ENCODE measurements around the gene SOHLH1.

The SOHLH1 gene

DNA sequence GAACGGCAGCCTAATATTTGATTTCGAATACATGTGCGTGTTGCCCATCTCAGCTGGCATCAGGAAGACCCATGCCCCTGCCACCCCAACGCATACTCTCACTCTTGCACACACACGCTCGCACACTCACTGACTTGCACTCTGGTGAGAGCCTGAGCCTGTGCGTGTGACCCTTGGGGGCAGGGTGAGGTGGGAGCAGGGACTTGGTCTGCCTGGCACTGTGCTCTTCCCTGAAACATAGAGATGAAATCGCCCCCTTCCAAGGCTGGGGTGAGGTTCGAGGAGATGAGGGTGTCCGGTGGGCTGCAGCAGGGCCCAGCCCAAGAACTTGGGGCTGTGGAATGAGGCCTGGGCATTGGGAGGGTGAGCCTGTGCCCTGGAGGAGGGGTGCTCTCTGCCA is 35.0 kb downstream of the SOHLH1 start:
- no peak overlapping the region for H3K27ac ChIP-seq
- no peak for DNase-seq (ENCODE audit: low read depth, low spot score)

DNA sequence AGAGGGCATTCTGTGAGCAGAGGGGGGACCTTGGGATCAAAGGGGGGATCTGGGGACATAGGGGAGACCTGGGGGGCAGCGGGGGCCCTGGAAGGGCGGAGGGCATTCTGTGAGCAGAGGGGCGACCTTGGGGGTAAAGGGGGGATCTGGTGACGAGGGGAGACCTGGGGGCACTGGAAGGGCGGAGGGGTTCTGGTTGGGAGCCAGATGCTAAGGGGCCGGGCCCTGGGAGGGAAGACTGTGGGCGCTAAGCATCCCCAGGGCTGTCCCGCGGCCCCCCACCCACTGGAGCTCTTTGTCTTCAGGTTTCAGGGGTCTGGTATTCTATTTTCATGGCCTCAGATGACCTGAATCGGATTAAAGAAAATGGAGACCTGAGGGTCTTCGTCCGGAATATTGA is 35.4 kb downstream of the SOHLH1 start:
- no peak for DNase-seq (ENCODE audit: low read depth, low spot score)
- H3K27ac ChIP-seq, result no peak overlapping the region

DNA sequence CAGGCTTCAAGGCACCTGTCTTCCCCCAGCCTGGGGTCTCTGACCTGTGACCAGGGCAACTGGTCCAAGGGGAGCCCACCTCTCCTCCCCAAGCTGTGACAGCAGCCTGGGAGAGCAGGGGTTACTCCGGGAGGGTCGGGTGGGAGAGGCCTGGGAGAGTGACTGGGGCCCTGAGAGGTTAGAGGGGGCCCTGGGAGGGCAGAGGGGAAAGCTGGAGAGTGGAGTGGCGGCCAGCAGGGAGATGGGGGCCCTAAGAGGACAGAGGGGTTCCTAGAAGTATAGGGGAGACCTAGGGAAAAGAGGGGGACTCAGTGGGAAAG is 35.9 kb downstream of the SOHLH1 start:
- H3K27ac ChIP-seq, result no peak overlapping the region
- no peak for DNase-seq (ENCODE audit: low read depth, low spot score)

DNA sequence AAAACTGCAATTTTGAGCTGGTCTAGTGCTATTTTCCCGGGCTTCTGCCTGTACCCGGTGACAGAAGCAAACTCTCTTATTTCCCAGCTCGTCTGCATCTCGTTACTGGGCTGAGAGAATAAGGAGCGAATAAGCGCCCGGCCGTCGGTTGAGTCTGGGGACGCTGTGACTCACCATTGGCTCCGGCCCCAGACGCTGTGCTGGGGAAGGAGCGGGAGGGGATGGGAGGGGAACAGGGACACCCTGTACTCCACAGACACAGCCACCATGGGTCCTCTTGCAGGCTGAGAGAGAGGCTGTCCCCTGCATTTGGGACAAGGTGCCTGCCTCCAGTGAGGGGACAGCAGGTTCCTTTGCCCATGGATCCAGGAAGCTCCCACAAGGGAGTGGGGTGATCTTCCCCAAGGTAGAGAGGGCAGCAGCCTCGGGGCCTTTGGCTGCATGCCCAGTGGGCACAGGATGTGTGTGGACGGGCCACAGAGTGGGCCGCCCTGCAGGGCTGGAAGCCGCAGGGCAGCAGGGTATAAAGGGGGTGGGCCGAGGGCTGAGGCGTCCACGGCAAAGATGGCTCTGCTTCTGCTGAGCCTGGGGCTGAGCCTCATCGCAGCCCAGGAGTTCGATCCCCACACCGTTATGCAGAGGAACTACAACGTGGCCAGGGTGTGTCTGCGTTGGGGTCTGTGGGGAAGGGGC is 36.4 kb downstream of the SOHLH1 start, which contains the start of gene LCN9:
TSS of gene LCN9 (plus strand) at position 552 of the 693 bp plus-strand sequence. CDS start at position 565, 13 bp downstream.
- H3K27ac ChIP-seq, result no peak within 1 kb of the TSS
- no peak for DNase-seq (ENCODE audit: low read depth, low spot score)

DNA sequence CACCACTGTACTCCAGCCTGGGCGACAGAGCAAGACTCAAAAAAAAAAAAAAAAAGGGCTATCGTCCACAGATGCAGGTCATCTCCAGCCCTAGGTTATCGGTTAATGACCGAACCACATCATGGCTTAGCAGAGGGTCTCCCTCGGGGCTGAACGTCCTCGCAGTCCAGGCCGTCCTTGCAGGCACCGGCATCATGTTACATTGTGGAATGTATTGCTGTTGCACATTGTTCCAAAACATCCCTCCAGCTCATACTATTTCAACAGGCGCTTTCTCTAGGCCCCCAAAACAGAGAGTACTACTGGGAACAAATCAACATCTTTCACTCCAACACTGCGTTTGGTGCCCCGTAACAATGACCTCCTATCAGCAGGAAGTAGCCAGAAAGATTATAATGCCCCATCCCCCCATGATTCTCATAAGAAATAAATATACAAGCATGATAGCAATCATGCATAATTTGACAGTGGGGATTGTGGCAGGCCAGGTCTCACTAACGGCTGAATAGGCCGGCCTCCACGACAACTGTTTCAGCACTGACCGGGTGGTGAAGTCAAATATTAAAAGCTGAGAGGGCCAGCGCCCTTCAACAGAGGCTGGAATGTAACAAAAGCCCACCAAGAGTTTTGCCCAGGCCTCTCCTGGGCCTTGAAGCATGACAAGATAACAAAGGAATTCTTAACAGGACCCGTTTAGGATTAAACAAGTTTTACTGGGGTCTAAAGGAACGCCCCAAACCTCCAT is 37.3 kb downstream of the SOHLH1 start:
- no peak overlapping the region for H3K27ac ChIP-seq
- no peak for DNase-seq (ENCODE audit: low read depth, low spot score)

DNA sequence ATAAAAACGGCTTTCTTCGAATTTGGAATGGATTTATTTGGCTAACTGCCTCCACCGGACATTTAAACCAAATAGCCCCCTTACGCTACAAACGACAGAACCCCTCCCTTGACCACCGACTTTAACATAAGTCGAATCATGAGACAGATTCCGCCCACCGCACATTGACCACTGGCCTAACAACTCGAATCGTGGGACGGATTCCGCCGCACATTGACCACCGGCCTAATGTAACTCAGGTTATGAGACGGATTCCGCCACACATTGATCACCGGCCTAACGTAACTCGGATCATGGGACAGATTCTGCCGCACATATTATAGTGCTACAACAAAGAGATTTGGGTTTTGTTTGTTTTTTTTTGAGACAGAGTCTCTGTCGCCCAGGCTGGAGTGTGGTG is 38.9 kb downstream of the SOHLH1 start:
- DNase-seq (ENCODE audit: low read depth, low spot score), result no peak
- H3K27ac ChIP-seq, result no peak overlapping the region

DNA sequence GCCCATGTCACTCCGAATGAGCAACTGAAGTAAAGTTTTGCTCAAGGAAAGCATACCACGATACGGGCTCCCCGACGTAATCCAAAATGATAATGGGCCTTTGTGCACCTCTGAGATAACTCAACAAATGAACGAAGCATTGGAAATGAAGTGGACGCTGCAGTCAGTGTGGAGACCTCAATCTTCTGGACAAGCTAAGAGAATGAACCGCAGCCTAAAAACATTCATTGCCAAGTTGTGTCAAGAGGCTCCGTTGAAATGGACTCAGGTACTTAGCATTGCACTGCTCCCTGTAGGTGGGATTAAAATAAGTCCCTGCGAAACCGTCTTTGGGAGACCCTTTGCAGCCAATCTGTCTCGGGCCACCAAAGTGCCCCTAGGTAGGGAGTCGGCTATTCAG is 40.0 kb downstream of the SOHLH1 start:
- DNase-seq (ENCODE audit: low read depth, low spot score), result no peak
- no peak overlapping the region for H3K27ac ChIP-seq

GRCh38 chr9:135657416-135657815 is 41.9 kb downstream of the SOHLH1 start:
- DNase-seq (ENCODE audit: low read depth, low spot score), result no peak
- no peak overlapping the region for H3K27ac ChIP-seq

DNA sequence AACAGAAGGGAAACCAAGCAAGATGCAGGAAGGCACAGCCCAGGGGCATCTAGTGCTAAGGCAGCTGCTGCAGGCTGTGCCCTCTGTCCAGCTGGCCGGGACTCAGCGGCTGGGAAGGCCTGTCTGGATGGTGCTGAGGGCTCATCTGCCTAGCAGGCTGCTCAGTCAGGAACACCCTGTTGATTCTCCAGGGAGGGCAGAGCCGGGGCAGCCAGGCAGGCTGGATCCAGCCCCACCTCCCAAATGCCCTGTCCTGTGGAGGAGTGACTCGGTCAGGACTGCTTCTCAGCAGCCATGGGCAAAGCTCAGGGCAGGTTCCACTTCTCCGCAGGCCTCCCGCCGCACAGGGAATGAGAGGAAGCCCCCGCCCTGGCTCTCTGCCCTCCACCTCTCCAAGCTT is 44.0 kb downstream of the SOHLH1 start:
- no peak for DNase-seq (ENCODE audit: low read depth, low spot score)
- no peak overlapping the region for H3K27ac ChIP-seq

DNA sequence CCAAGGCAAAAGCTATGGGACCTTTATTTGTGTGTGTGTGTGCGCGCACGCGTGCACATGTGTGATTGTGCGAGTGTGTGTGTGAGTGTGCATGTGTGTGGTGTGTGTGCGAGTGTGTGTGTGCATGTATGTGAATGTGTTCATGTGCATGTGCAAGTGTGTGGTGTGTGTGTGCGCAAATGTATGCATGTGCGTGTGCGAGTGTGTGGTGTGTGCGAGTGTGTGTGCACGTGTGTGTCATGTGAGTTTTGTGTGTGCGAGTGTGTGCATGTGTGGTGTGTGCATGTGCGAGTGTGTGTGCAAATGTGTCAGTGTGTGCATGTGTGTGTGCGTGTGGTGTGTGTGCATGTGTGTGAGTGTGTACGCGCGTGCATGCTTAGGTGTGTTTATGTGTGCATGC is 48.9 kb downstream of the SOHLH1 start:
- no peak for DNase-seq (ENCODE audit: low read depth, low spot score)
- H3K27ac ChIP-seq, result no peak overlapping the region

DNA sequence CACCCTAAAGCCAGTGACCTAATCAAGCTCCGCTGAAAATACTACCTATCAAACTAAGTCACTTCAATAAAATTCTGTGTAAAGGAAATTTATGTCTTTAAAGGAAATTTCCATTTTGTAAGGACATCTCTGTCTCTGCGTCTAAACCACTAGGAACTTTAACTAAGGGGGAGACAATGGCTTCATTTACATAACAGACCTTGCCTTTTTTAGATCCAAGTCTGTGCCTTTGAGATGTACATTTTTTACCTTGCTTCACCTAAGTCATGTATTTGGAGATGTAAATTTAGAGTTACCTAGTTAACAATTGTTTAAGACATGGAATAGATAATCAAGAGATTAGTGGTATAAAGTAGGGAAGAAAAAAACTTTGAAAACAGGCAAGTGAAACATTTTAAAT is 49.8 kb downstream of the SOHLH1 start:
- no peak overlapping the region for H3K27ac ChIP-seq
- no peak for DNase-seq (ENCODE audit: low read depth, low spot score)

GRCh38 chr9:135648494-135649410 is 50.5 kb downstream of the SOHLH1 start:
- no peak overlapping the region for H3K27ac ChIP-seq
- DNase-seq (ENCODE audit: low read depth, low spot score), result no peak

DNA sequence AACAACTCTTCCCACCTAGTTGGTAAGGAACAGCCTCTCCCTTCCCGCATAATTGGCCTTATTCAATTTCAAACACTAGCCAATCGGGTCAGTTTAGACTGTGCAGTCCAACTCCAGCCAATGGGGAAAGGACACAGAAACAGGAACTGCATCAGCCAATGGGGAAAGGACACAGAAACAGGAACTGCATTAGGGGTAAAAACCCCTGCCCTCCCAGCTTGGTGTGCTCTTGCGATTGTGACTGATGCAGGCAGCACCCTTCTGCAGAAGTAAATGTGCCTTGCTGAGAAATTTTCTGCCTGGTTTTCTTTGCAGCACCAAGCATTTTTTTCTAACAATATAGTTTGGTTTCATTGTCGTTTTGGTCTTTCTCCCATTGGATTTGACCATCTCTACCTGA is 51.4 kb downstream of the SOHLH1 start:
- no peak for DNase-seq (ENCODE audit: low read depth, low spot score)
- H3K27ac ChIP-seq, result no peak overlapping the region

DNA sequence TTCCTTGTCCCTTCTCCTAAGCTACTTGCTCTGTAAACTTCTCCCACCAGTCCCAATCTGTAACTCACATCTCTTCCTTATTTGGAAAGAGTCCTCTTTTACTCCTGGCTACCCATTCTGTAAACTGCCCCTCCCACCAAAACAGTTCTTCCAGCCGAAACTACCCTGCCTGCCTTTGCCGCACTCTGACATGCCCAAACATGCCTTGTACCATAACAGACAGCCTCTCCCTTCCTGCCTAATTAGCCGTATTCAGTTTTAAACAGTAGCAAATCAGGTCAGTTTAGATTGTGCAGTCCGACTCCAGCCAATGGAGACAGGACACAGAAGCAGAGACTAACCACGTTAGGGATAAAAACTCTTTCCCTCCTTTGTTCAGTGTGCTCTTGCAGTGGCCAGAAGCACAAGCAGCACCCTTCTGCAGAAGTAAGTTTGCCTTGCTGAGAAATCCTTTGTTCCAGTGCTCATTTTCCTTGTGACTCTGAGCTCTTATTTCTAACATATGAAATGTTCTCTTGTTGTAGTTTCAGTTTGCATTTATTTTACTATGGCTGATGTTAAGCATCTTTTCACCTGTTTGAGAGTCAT is 54.6 kb downstream of the SOHLH1 start:
- no peak for DNase-seq (ENCODE audit: low read depth, low spot score)
- no peak overlapping the region for H3K27ac ChIP-seq
